ENCODE measurements around the gene SLC25A23.
"Not testable (repeated sequence)": the region's sequence is repeated elsewhere in the genome, so short reads cannot be mapped to it uniquely, and the experiment has no call there.

Gene SLC25A23

DNA sequence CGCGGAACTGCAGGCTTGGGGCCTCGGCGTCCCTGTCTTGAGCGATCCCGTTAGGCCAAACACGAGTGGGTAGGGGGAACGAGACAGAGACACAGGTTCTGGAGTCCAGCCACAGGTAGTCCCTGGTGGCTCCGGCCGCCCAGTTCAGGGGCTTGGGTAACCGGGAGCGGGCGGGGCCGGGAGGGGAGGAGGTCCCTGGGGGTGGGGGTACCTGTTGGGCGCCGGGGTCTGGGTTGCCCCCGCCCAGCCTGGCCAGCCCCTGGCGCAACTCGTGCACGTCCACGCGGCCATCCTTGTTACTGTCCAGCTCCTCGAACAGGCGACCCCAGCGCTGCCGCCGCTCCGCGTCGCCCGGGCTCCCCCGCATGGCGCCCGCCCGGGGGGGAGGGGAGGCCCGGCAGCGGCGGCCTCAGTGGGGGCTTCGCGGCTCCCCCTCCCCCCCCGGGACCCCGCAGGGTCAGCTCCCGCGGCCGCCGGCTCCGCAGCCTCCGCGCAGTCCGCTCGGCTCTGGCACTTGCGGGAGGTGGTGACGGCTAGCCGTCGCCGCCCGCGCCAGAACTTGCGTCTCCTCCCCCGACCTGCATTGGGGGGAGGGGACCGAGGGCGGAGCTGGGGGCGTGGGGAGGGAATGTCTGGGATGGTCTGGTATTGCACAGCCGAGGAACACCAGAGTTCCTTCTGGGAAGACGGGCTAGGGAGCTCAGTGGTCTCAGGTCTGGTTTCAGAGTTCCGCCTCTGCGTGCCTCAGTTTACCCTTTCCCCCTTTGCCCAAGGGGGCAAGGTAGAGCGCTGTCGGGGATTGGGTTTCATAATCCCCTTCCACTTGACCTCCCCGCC, at the start of gene SLC25A23:
Gene SLC25A23, minus strand, starts transcription at position 531 of the 837 bp plus-strand sequence. Its CDS starts 164 bp downstream, at position 367.
- DNase-seq, result peak; percentile 55 to 67

GRCh38 chr19:6508028-6508771, 48.6 kb upstream of the SLC25A23 start:
- DNase-seq, result not testable (repeated sequence)

- no peak for DNase-seq
Measured at GRCh38 chr19:6503407-6504201, 44.0 kb upstream of the SLC25A23 start.

- peak; percentile 67 to 83 for DNase-seq
Measured at GRCh38 chr19:6501740-6502648, 42.4 kb upstream of the SLC25A23 start, which contains the start of gene TUBB4A. TSS of gene TUBB4A (minus strand) at chr19:6502309. CDS start at chr19:6502212, 97 bp downstream.

DNA sequence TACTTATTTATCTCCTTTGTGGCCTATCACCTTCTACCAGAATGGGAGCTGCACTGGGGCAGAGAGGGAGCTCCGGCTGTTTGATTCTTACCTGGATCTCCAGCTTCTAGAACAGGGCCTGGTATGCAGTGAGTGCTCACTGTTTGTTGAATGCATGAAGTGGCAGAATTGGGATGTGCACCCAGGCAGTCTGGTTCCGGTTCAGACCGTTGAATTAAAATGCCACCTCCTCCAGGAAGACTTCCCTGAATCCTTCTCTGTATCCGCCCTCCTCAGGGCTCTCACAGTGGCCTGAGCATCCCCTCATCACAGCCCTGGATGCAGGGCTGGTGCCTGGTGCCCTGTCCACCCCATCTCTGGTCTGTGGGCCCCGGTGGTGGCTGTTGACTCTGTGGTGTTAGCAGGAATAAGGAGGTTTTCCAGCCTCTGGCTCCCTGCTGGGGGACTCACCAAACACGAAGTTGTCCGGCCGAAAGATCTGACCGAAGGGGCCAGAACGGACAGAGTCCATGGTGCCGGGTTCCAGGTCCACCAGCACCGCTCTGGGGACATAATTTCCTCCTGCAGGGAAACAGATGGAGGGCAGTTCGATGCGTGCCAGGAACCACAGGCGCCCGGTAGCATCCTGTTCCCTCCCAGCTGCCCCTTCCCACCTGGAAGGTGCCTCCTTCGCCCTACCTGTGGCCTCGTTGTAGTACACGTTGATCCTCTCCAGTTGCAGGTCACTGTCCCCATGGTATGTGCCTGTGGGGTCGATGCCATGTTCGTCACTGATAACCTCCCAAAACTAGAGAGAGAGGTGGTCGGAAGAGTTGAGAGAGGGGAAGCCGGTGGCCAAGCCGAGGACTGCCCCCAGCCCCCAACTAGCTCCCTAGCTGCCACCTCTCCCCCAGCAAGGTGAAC, 41.5 kb upstream of the SLC25A23 start:
- DNase-seq, result no peak

- no peak for DNase-seq
Measured at GRCh38 chr19:6499052-6499790, 39.6 kb upstream of the SLC25A23 start.

- DNase-seq, result no peak
Measured at GRCh38 chr19:6498294-6499036, 38.9 kb upstream of the SLC25A23 start.

DNA sequence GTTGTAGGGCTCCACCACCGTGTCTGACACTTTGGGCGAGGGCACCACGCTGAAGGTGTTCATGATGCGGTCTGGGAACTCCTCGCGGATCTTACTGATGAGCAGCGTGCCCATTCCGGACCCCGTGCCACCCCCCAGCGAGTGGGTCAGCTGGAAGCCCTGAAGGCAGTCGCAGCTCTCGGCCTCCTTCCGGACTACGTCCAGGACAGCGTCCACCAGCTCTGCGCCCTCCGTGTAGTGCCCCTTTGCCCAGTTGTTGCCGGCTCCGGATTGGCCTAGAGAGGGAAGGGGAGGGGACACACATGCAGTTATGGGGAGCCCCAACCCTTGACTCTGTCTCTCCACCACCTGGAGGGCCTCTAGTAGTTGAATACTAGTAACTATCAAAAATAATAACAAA, 36.4 kb upstream of the SLC25A23 start:
- no peak for DNase-seq

DNA sequence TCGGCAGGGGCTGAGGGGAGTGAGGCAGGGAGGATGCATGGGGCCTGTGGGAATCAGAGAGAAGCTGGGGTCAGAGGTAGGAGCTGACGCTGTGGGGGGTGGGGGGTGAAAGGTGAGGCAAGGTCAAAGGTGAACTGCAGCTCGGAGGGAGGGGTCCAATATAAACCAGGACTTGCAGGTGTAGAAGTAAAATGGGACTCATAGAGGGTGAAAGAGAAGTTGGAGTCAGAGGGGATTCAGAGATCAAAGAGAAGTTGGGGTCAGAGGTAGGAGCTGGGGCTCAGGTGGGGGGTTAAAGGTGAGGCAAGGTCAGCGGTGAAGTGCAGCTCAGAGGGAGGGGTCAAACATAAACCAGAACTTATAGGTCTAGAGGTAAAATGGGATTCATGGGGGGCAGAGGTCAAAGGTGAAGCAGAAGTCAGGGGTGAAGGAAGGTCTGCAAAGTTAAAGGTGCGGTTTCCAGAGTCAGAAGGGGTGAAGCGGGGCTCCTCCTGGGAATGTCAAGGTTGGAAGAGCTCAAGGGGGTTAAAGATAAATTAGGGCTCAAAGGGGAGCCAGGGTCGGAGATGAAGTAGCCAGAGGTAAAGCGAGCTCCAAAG, 34.9 kb upstream of the SLC25A23 start:
- no peak for DNase-seq

- no peak for DNase-seq
Measured at GRCh38 chr19:6491802-6492592, 32.4 kb upstream of the SLC25A23 start.

DNA sequence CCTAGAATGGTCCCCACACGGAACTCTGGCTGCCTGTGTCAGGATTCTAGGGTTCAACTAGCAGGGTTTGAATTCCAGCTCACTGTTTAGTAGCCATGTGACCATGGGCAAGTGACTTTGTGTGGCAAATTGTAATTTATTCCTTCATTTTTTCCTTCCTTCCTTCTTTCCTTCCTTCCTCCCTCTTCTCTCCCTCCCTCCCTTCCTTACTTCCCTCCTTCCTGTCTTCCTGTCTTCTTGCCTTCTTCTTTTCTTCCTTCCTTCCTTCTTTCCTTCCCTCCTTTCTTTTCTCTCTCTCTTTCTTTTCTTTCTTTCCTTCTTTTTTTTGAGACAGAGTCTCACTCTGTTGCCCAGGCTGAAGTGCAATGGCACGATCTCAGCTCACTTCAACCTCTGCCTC, 30.5 kb upstream of the SLC25A23 start:
- no peak for DNase-seq

DNA sequence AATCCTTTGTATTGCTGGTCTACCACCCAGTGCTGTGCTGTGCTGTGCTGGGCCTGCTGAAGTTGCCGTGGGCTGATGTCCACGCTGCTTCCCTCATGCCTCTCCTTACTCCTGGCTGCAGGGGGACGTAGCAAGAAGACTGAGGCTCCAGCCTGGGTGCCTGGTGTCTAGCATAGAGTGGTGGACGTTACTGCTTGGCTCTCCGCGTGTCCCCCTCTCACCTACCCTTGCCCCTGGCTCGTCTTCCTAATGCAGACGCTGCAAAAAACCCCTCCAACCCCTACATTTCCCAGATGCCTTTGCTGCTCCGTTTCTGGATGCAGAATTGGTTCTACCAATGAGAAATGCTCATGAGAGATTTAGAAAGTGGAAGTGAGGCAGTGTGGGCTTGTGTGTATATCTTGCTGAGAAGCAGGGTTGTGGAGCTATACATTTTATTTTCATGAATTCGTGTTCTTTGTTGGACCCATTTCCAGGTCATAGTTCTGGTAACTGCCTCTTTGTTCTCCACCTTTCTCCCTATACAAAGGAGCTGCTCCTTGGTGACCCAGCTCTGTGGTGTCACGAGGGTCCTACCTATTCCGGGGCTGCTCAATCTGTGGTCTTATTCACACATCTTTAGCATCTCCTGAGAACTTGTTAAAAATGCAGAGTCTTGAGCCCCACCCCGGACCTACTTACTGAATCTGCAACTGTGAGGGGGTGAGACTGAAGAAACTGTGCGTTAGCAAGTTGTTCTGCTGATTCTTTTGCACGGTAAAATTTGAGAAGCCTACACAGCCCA, 29.9 kb upstream of the SLC25A23 start:
- DNase-seq, result no peak

GRCh38 chr19:6484831-6485230, 25.2 kb upstream of the SLC25A23 start:
- DNase-seq, result no peak

DNA sequence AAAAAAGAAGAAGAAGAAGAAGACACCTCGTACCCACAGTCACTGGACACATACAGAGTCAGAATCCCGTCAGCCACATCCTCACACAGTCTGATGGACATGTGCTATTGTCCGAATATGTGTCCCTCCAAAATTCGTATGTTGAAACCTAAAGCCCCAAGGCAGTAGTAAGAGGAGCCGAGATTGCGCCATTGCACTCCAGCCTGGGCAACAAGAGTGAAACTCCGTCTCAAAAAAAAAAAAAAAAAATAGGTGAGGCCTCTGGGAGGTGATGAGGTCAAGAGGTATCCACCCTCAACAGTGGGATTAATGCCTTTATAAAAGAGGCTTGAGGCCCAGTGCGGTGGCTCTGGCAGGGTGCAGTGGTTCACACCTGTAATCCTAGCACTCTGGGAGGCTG, 24.6 kb upstream of the SLC25A23 start:
- no peak for DNase-seq

GRCh38 chr19:6483235-6483634, 23.6 kb upstream of the SLC25A23 start:
- DNase-seq, result no peak

GRCh38 chr19:6482343-6482686, 22.7 kb upstream of the SLC25A23 start:
- no peak for DNase-seq

All from hippocampal formation (tissue), 2 donors.